ENCODE results near the gene KRT76.

KRT76 gene

GRCh38 chr12:52808573-52809160 is 31.5 kb upstream of the KRT76 start:
- no peak for DNase-seq (ENCODE audit: low spot score)
- TF ChIP-seq CTCF (IDR thresholded peaks at IDR 0.05; ENCODE audit: borderline replicate concordance, control extremely low read depth, extremely low read depth, insufficient read depth, missing control alignments): no peak
- in situ Hi-C loops (cut with MboI; ENCODE audit: low sequenced_read_pairs, unreplicated experiment): no loop called here

GRCh38 chr12:52807544-52808470 is 30.7 kb upstream of the KRT76 start:
- in situ Hi-C loops (cut with MboI; ENCODE audit: low sequenced_read_pairs, unreplicated experiment): no loop called here
- no peak for TF ChIP-seq CTCF (IDR thresholded peaks at IDR 0.05; ENCODE audit: borderline replicate concordance, control extremely low read depth, extremely low read depth, insufficient read depth, missing control alignments)
- no peak for DNase-seq (ENCODE audit: low spot score)

DNA sequence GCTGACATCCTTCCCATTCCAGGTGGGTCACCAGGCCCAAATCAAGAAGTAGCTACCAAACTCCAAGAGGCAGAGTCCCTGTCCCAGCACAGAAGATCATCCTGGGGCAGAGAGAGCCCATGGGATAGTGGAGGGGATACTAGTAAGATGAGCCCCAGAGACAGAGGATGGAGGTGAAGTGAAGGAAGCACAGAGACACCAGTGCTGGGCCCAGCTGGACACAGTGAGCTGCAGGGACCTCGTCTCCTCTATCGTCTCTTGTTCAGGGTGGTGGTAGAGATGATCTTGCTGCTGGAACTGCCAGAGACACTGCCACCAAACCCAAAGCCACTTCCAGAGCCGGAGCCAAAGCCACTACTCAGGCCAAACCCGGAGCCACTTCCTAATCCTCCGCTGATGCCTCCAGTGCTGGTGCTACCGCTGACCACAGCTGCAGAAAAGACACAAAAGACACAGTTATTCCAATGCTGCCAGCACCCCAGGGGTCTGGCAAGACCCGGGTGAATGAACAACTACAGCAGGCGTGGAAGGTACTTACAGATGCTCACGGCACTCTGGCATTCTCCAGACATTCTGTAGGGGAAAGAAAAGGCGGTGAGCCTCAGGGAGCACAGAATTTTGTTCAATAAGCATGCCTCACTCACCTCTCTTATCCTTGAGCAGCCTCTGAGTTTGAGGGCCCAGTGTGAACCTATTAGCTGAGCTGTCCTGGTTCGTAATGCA is 29.8 kb upstream of the KRT76 start:
- in situ Hi-C loops (cut with MboI; ENCODE audit: low sequenced_read_pairs, unreplicated experiment): no loop called here
- no peak for DNase-seq (ENCODE audit: low spot score)
- no peak for TF ChIP-seq CTCF (IDR thresholded peaks at IDR 0.05; ENCODE audit: borderline replicate concordance, control extremely low read depth, extremely low read depth, insufficient read depth, missing control alignments)

DNA sequence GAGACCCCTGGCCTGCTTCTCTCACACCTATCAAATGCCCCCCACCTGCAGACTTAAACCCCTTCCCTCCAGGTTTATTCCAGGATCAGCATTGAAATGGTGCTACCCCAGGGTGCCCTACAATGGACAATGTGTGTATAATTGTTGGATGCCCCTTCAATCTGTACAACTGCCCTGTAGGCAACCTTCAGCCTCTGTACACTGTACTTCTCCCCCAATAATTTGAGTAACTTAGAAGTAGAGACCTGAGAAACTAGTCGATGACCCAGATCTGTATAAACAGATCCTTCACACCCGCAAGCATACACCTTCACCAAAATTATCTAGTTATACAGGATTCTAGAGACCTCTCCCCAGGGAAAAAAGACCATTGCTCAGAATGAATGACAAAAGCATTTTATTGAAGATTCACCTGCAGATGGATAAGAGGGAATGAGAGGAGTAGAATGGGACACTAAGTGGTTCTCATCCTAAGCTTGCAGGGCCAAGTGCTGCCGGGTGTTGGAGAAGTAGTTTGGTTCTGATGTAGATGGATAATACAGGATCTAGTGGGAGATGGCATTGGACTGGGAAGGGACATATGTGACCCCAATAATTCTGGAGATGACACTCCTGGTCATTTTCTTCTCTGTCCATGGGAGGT is 29.1 kb upstream of the KRT76 start:
- no peak for TF ChIP-seq CTCF (IDR thresholded peaks at IDR 0.05; ENCODE audit: borderline replicate concordance, control extremely low read depth, extremely low read depth, insufficient read depth, missing control alignments)
- in situ Hi-C loops (cut with MboI; ENCODE audit: low sequenced_read_pairs, unreplicated experiment): no loop called here
- DNase-seq (ENCODE audit: low spot score): no peak

DNA sequence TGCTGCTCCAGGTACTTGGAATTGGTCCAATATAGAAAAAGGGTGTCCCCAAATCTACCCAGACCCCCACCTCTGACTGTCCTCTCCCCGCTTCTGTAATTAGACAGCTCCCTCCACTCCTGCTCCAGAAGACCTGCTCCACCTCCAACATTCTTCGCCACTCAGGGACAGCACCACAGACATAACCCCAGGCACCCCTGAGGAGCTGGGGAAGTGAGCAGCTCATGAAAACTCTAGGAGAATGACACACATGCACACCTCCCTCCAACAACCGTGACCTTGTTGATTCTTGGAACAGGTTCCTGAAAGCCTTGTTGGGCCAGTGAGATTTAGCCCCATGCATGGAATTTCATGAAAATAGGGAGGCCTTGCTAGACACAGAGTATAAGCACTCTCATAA is 28.6 kb upstream of the KRT76 start:
- in situ Hi-C loops (cut with MboI; ENCODE audit: low sequenced_read_pairs, unreplicated experiment): no loop called here
- TF ChIP-seq CTCF (IDR thresholded peaks at IDR 0.05; ENCODE audit: borderline replicate concordance, control extremely low read depth, extremely low read depth, insufficient read depth, missing control alignments): no peak
- no peak for DNase-seq (ENCODE audit: low spot score)

- no peak for DNase-seq (ENCODE audit: low spot score)
- in situ Hi-C loops (cut with MboI; ENCODE audit: low sequenced_read_pairs, unreplicated experiment): no loop called here
- no peak for TF ChIP-seq CTCF (IDR thresholded peaks at IDR 0.05; ENCODE audit: borderline replicate concordance, control extremely low read depth, extremely low read depth, insufficient read depth, missing control alignments)
Measured at GRCh38 chr12:52805000-52805399, 27.9 kb upstream of the KRT76 start.
